Lower leg skin (tissue), 4 donors: ENCODE measurements around the gene RHOXF2B. TPM values are rescaled to one million over a fixed set of nuclear protein-coding genes. Genes with fewer than 3 reads are reported as not detected.
"Not testable (repeated sequence)": the region's sequence is repeated elsewhere in the genome, so short reads cannot be mapped to it uniquely, and the experiment has no call there.

Experiments
- DNase-seq, 2 donors: peaks; one replicate each; pipeline ENCODE4 v3.0.0-alpha.2; 2019; ENCODE audit warnings: low spot score in 2 of 2
- H3K4me3 ChIP-seq: fragments of 200-600 bp; sonication (generic); 2 replicates; pipeline ENCODE4 v1.5.1; 2017; ENCODE audit warnings: mild to moderate bottlenecking, low read depth; ENCODE audit not compliant: poor library complexity, severe bottlenecking
- POLR2A ChIP-seq, 2 donors: fragments of 450-650 bp; IDR thresholded peaks; one replicate each; pipeline ENCODE4 v1.6.1; 2016 to 2017; ENCODE audit warnings: antibody characterized with exemption in 2 of 2, mild to moderate bottlenecking in 1 of 2, moderate library complexity in 1 of 2
- WGBS, 2 donors: methylation state at CpG; one replicate each; pipeline ENCODE4 v1.1.5; 2018; 5-methylcytosine and 5-hydroxymethylcytosine counted together
- intact Hi-C: fragments of 100-400 bp; cut with DNase I; formaldehyde crosslinking; loops from one replicate; pipeline ENCODE4 v1.15.0; 2023; ENCODE audit warnings: low total_unique reads
- total RNA-seq, 4 donors: library from RNA; depleted of rRNA; stranded (reverse); fragments of >200 nt; gene quantifications; one replicate each; pipeline ENCODE4 v1.1.0, GENCODE V29; 2016
- TF ChIP-seq, protein P1 (sequence below), 3 donors: fragments of 450-650 bp; IDR thresholded peaks; one replicate each; pipeline ENCODE4 v1.5.1; 2016; ENCODE audit warnings: antibody characterized with exemption in 3 of 3, mild to moderate bottlenecking in 3 of 3, moderate library complexity in 2 of 3

RHOXF2B gene
- total RNA-seq, result not detected

DNA sequence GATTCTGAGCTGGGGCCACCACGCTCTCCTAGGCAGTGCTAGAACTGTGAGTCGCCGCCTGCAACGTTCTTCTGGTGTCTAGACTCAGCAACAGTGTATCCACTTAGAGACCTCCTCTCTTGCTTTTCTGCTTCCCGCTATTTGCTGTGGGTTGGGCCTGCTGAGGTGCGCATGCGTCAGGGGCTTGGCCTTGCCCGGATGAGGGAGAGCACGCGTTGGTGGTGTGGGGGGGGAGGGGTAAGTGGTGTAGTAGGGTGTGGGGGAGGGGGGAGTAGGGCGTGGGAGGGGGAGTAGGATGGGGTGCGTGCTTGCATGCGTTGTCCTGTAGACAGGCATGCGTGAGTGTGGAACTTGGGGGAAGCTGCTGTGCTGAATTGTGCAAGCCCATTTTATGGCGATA, at the start of gene RHOXF2B:
Gene RHOXF2B, minus strand, starts transcription at position 101 of the 400 bp plus-strand sequence. CDS start 138 bp downstream, outside the sequence.
- DNase-seq, intact Hi-C loops, H3K4me3 ChIP-seq: not testable (repeated sequence)
- WGBS, 2 donors, result no CpG with 5 or more reads among the region's 15 CpGs

DNA sequence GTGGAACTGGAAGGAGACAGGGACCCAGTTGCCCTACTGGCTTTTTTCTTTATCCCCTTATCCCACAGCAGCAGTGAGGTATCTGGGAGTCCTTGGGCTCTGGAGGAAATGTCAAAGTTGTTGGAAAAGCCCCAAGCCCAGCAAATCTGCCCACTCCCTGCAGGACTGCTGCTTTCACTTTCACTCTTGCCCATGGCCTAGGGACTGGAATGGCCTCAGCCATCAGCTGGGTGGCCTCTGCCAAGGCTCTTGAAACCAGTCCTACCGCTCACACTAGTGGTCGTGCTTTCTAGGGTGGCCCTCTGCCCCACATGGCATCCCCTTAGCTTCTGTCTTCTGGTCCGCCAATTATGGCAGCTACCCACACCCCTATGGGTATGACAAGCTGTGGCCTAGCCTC, 48.0 kb upstream of the RHOXF2B start:
- no peak for DNase-seq
- WGBS, 2 donors, result 79 to 87% methylated on average over 3 of the region's 3 CpGs
- no peak overlapping the region for H3K4me3 ChIP-seq
- intact Hi-C loops, result no loop called here
- TF ChIP-seq POLR2A (IDR thresholded peaks at IDR 0.05), result no peak
- TF ChIP-seq, protein P1, sequence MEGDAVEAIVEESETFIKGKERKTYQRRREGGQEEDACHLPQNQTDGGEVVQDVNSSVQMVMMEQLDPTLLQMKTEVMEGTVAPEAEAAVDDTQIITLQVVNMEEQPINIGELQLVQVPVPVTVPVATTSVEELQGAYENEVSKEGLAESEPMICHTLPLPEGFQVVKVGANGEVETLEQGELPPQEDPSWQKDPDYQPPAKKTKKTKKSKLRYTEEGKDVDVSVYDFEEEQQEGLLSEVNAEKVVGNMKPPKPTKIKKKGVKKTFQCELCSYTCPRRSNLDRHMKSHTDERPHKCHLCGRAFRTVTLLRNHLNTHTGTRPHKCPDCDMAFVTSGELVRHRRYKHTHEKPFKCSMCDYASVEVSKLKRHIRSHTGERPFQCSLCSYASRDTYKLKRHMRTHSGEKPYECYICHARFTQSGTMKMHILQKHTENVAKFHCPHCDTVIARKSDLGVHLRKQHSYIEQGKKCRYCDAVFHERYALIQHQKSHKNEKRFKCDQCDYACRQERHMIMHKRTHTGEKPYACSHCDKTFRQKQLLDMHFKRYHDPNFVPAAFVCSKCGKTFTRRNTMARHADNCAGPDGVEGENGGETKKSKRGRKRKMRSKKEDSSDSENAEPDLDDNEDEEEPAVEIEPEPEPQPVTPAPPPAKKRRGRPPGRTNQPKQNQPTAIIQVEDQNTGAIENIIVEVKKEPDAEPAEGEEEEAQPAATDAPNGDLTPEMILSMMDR (IDR thresholded peaks at IDR 0.05), result no peak

DNA sequence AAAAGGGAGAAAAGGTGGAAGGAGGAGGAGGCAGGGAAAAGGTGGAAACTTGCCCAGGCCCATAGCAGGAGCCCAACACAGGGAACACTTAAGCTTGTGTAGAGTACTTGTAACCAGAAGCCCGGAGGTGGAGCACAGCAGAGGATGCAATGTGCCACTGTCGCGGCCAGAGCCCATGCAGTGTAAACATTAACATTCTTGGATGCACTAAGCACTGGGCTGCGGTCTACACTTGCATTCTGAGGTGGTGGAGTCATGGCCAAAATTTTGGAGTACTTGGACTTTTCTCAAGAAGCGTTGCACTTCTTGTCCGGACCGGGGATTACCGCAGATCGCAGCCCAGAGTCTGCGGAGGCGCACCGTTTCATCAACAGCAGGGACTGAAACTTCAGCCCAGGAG, 42.7 kb upstream of the RHOXF2B start:
- WGBS, 2 donors, result 83 to 93% methylated on average over 4 to 12 of the region's 12 CpGs
- DNase-seq, result no peak
- intact Hi-C loops, result no loop called here
- H3K4me3 ChIP-seq, result no peak overlapping the region
- TF ChIP-seq, protein P1 (IDR thresholded peaks at IDR 0.05), result no peak
- TF ChIP-seq POLR2A (IDR thresholded peaks at IDR 0.05), result no peak

DNA sequence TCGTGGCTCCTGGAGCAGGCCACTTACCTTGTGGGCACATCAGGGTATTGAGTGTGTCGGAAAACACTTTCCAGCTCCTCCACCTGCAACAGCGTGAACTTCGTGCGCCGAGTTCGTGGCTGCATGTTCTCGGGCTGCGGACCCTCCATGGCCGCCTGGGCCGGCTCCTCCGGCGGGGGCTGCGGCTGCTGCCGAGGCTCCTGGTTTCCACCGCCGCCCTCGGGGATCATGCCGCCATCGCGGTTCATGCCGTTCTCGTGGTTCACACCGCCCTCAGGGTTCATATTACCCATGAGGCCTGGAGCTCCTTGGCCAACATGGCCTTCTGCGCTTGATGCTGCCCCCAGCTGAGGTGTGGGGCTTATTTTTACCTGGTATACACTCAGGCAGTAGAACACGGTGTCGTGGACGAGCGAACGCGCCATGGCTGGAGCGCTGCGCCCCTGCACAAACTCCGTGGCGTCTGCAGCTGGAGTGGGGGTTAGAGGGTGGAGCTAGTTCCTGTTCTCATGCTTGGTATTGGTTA, 38.0 kb upstream of the RHOXF2B start, which contains the start of gene RHOXF1:
Gene RHOXF1, minus strand, starts transcription at position 476 of the 526 bp plus-strand sequence. Its CDS starts 51 bp downstream, at position 425.
- WGBS, 2 donors, result 91 to 95% methylated on average over 8 to 35 of the region's 35 CpGs
- no peak for DNase-seq

DNA sequence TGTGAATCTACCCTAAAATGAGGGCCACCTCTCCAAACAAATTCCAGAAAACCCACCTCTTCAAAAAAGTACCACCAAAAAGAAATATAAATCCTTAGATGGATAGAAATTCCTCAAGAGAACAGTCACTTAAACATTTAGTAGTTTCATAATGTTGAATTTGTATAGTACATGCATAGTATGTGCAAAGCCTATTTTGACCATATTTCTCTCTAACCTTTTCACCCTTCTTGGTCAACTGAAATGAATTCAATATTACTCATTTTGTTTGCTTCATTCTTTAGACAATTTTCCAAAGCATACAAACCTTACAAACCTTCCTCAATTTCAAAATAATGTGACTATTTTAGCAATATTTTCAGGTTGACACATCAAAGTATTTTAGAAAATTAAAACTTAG, 34.1 kb upstream of the RHOXF2B start:
- no peak for TF ChIP-seq POLR2A (IDR thresholded peaks at IDR 0.05)
- TF ChIP-seq, protein P1 (IDR thresholded peaks at IDR 0.05), result no peak
- H3K4me3 ChIP-seq, result no peak overlapping the region
- DNase-seq, result no peak
- intact Hi-C loops, result loop anchor here (10.0 kb wide), 1 partner anchor 97 kb away; no protein-coding TSS in a partner anchor

More for the DNA sequence above, 38.0 kb upstream of the RHOXF2B start, which contains the start of gene RHOXF1:
- intact Hi-C loops, result loop anchor here (10.0 kb wide), 1 partner anchor 101 kb away; no protein-coding TSS in a partner anchor
- TF ChIP-seq, protein P1 (IDR thresholded peaks at IDR 0.05), result no peak
- no peak for TF ChIP-seq POLR2A (IDR thresholded peaks at IDR 0.05)
- no peak within 1 kb of the TSS for H3K4me3 ChIP-seq

DNA sequence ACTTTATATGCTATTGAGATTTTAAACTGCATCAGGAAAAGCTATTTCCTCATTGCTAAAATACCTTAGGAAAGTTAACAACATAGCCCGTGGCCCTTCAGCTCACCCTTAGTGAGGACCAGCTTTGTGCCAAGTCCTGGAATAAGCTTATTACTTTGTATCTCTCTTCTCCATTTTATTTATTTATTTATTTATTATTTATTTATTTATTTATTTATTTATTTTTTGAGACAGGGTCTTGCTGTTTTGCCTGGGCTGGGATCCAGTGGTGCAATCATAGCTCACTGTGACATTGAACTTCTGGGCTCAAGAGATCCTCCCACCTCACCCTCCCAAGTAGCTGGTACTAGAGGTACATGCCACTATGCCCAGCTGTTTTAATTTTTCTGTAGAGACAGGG, 31.9 kb upstream of the RHOXF2B start:
- no peak for DNase-seq
- intact Hi-C loops, result no loop called here

DNA sequence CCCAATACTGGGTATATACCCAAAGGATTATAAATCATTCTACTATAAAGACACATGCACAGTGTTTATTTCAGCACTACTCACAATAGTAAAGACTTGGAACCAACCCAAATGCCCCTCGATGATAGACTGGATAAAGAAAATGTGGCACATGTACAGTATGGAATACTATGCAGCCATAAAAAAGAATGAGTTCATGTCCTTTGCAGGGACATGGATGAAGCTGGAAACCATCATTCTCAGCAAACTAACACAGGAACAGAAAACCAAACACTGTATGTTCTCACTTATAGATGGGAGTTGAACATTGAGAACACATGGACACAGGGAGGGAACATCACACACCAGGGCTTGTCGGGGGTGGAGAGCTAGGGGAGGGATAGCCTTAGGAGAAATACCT, 27.2 kb upstream of the RHOXF2B start:
- WGBS, 2 donors, result 93 to 94% methylated on average over 2 of the region's 2 CpGs
- H3K4me3 ChIP-seq, intact Hi-C loops, DNase-seq: not testable (repeated sequence)

More for the DNA sequence above, 31.9 kb upstream of the RHOXF2B start:
- H3K4me3 ChIP-seq, result no peak overlapping the region
- no peak for TF ChIP-seq POLR2A (IDR thresholded peaks at IDR 0.05)
- TF ChIP-seq, protein P1 (IDR thresholded peaks at IDR 0.05), result no peak
- whole genome bisulfite sequencing, 2 donors, result 70 to 80% methylated on average over 1 of the region's 1 CpG

DNA sequence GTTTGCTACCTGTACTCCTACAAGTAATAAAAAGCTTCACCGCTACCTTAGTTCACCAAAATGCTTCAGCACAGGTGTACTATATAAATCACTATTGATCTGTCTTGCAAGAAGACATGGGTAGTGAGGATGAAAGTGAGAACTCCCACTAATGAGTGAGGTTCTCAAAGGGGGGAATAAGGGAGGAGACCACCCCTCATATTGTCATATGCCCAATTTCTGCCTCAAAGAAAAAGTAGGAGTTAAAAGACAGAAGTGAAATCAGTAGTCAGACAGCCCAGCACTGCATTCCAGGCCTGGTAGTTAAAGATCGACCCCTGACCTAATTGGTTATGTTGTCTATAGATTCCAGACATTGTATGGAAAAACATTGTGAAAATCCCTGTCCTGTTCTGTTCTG, 23.6 kb upstream of the RHOXF2B start:
- intact Hi-C loops, H3K4me3 ChIP-seq, DNase-seq: not testable (repeated sequence)
- 82 to 84% methylated on average over 2 of the region's 2 CpGs for WGBS, 2 donors
